Activated naive CD8-positive, alpha-beta T cell treated with anti-CD3 and anti-CD28 coated beads, Interleukin-2, amount 50 U/mL, for 24 hours (primary cell): ENCODE results near the gene CALCA.
A peak's percentile ranks its signal among the peaks of the same experiment; 100 is the strongest.

Experiments used
- ATAC-seq: fragments of 150-1000 bp; cut with Tn5 transposase; one replicate; pipeline ENCODE4 v1.10.0; 2021
- DNase-seq: peaks from one replicate; pipeline ENCODE4 v3.0.0; 2021
- H3K27ac Mint-ChIP-seq: one replicate; pipeline ENCODE4 v1.8.0; 2021; ENCODE audit warnings: mild to moderate bottlenecking, mixed read lengths
- H3K27me3 Mint-ChIP-seq: one replicate; pipeline ENCODE4 v1.8.0; 2021; ENCODE audit warnings: mixed read lengths
- H3K36me3 Mint-ChIP-seq: one replicate; pipeline ENCODE4 v1.8.0; 2021; ENCODE audit warnings: low read depth, mixed read lengths
- H3K4me1 Mint-ChIP-seq: one replicate; pipeline ENCODE4 v1.8.0; 2021; ENCODE audit warnings: mixed read lengths
- H3K4me3 Mint-ChIP-seq: one replicate; pipeline ENCODE4 v1.8.0; 2021; ENCODE audit warnings: mild to moderate bottlenecking, moderate library complexity, mixed read lengths
- H3K9me3 Mint-ChIP-seq: one replicate; pipeline ENCODE4 v1.8.0; 2021; ENCODE audit warnings: mixed read lengths

The CALCA gene

GRCh38 chr11:14972581-14973495 is 687 bp upstream of the CALCA start:
- Mint-ChIP-seq H3K9me3 (no peaks in the 10 kb centered on the region), H3K27ac (no peak overlapping the region), H3K4me3 (peak overlapping the region; percentile 70), H3K36me3 (no peaks in the 10 kb centered on the region), H3K27me3 (peaks cover 80% of the 10 kb centered on the region), H3K4me1 (peaks cover 33% of the 10 kb centered on the region)
- DNase-seq (no peak), ATAC-seq (no peak)

- peak; percentile 81 for DNase-seq
- H3K9me3 Mint-ChIP-seq, result no peaks in the 10 kb centered on the region
- peaks cover 63% of the 10 kb centered on the region for H3K27me3 Mint-ChIP-seq
- H3K27ac Mint-ChIP-seq, result no peak overlapping the region
- no peak overlapping the region for H3K4me3 Mint-ChIP-seq
- no peaks in the 10 kb centered on the region for H3K36me3 Mint-ChIP-seq
- H3K4me1 Mint-ChIP-seq, result peaks cover 25% of the 10 kb centered on the region
- peak; percentile 45 for ATAC-seq
These were observed 2.2 kb downstream of the CALCA start for GRCh38 chr11:14969901-14970323.

- peaks cover 45% of the 10 kb centered on the region for H3K27me3 Mint-ChIP-seq
- H3K4me3 Mint-ChIP-seq, result no peak overlapping the region
- no peak for ATAC-seq
- H3K27ac Mint-ChIP-seq, result no peak overlapping the region
- no peaks in the 10 kb centered on the region for H3K36me3 Mint-ChIP-seq
- DNase-seq, result no peak
- H3K4me1 Mint-ChIP-seq, result peaks cover 3% of the 10 kb centered on the region
- no peaks in the 10 kb centered on the region for H3K9me3 Mint-ChIP-seq
These were observed 4.4 kb downstream of the CALCA start for GRCh38 chr11:14967581-14968243.

- no peak overlapping the region for H3K4me3 Mint-ChIP-seq
- DNase-seq (no peak), ATAC-seq (no peak)
- H3K27me3 Mint-ChIP-seq, result no peaks in the 10 kb centered on the region
- H3K9me3 Mint-ChIP-seq, result no peaks in the 10 kb centered on the region
- H3K36me3 Mint-ChIP-seq, result no peaks in the 10 kb centered on the region
- no peak overlapping the region for H3K27ac Mint-ChIP-seq
- no peaks in the 10 kb centered on the region for H3K4me1 Mint-ChIP-seq
These were observed 16.0 kb downstream of the CALCA start for GRCh38 chr11:14956111-14956510.

- ATAC-seq, result no peak
- no peak for DNase-seq
- H3K27ac Mint-ChIP-seq, result no peak overlapping the region
- no peaks in the 10 kb centered on the region for H3K36me3 Mint-ChIP-seq
- H3K9me3 Mint-ChIP-seq, result no peaks in the 10 kb centered on the region
- no peaks in the 10 kb centered on the region for H3K4me1 Mint-ChIP-seq
- no peak overlapping the region for H3K4me3 Mint-ChIP-seq
- no peaks in the 10 kb centered on the region for H3K27me3 Mint-ChIP-seq
These were observed 17.6 kb downstream of the CALCA start for GRCh38 chr11:14954581-14954980.

- no peak for ATAC-seq
- H3K36me3 Mint-ChIP-seq, result no peaks in the 10 kb centered on the region
- no peaks in the 10 kb centered on the region for H3K4me1 Mint-ChIP-seq
These were observed 18.2 kb downstream of the CALCA start for GRCh38 chr11:14953904-14954303.

GRCh38 chr11:14949437-14950147 is 22.6 kb downstream of the CALCA start:
- ATAC-seq (no peak), DNase-seq (no peak)
- Mint-ChIP-seq H3K27ac (no peak overlapping the region), H3K4me1 (no peaks in the 10 kb centered on the region), H3K27me3 (no peaks in the 10 kb centered on the region), H3K9me3 (no peaks in the 10 kb centered on the region), H3K36me3 (no peaks in the 10 kb centered on the region), H3K4me3 (no peak overlapping the region)

More at GRCh38 chr11:14953904-14954303, 18.2 kb downstream of the CALCA start:
- H3K9me3 Mint-ChIP-seq, result no peaks in the 10 kb centered on the region
- no peak overlapping the region for H3K4me3 Mint-ChIP-seq
- DNase-seq, result no peak
- no peak overlapping the region for H3K27ac Mint-ChIP-seq
- no peaks in the 10 kb centered on the region for H3K27me3 Mint-ChIP-seq

- H3K4me1 Mint-ChIP-seq, result no peaks in the 10 kb centered on the region
- no peaks in the 10 kb centered on the region for H3K9me3 Mint-ChIP-seq
- no peaks in the 10 kb centered on the region for H3K27me3 Mint-ChIP-seq
- H3K4me3 Mint-ChIP-seq, result no peak overlapping the region
- ATAC-seq, result no peak
- H3K27ac Mint-ChIP-seq, result no peak overlapping the region
- no peaks in the 10 kb centered on the region for H3K36me3 Mint-ChIP-seq
- DNase-seq, result no peak
These were observed 29.4 kb downstream of the CALCA start for GRCh38 chr11:14942745-14943144.

GRCh38 chr11:14938936-14939335 is 33.2 kb downstream of the CALCA start:
- ATAC-seq, result no peak
- H3K4me3 Mint-ChIP-seq, result no peak overlapping the region
- H3K4me1 Mint-ChIP-seq, result no peaks in the 10 kb centered on the region
- no peaks in the 10 kb centered on the region for H3K27me3 Mint-ChIP-seq
- no peaks in the 10 kb centered on the region for H3K36me3 Mint-ChIP-seq
- H3K9me3 Mint-ChIP-seq, result no peaks in the 10 kb centered on the region
- no peak for DNase-seq
- no peak overlapping the region for H3K27ac Mint-ChIP-seq

- no peaks in the 10 kb centered on the region for H3K36me3 Mint-ChIP-seq
- H3K27ac Mint-ChIP-seq, result no peak overlapping the region
- H3K9me3 Mint-ChIP-seq, result no peaks in the 10 kb centered on the region
- no peak overlapping the region for H3K4me3 Mint-ChIP-seq
- no peaks in the 10 kb centered on the region for H3K27me3 Mint-ChIP-seq
- no peaks in the 10 kb centered on the region for H3K4me1 Mint-ChIP-seq
- no peak for DNase-seq
- ATAC-seq, result no peak
These were observed 37.4 kb downstream of the CALCA start for GRCh38 chr11:14934641-14935351.

- Mint-ChIP-seq H3K36me3 (peaks cover 7% of the 10 kb centered on the region), H3K4me1 (no peaks in the 10 kb centered on the region), H3K27ac (no peak overlapping the region), H3K9me3 (peaks cover 8% of the 10 kb centered on the region), H3K4me3 (no peak overlapping the region), H3K27me3 (no peaks in the 10 kb centered on the region)
- ATAC-seq (no peak), DNase-seq (no peak)
These were observed 39.7 kb downstream of the CALCA start for GRCh38 chr11:14932447-14932846.

GRCh38 chr11:14930369-14930768 is 41.8 kb downstream of the CALCA start:
- Mint-ChIP-seq H3K4me3 (no peak overlapping the region), H3K36me3 (peaks cover 7% of the 10 kb centered on the region), H3K4me1 (no peaks in the 10 kb centered on the region), H3K27me3 (no peaks in the 10 kb centered on the region), H3K27ac (no peak overlapping the region), H3K9me3 (peaks cover 8% of the 10 kb centered on the region)
- no peak for ATAC-seq
- no peak for DNase-seq

- DNase-seq (no peak), ATAC-seq (no peak)
- H3K9me3 Mint-ChIP-seq, result peaks cover 8% of the 10 kb centered on the region
- no peak overlapping the region for H3K27ac Mint-ChIP-seq
- no peaks in the 10 kb centered on the region for H3K4me1 Mint-ChIP-seq
- H3K27me3 Mint-ChIP-seq, result no peaks in the 10 kb centered on the region
- no peak overlapping the region for H3K4me3 Mint-ChIP-seq
- peaks cover 7% of the 10 kb centered on the region for H3K36me3 Mint-ChIP-seq
These were observed 45.0 kb downstream of the CALCA start for GRCh38 chr11:14927146-14927545.

- ATAC-seq (no peak), DNase-seq (no peak)
- Mint-ChIP-seq H3K4me3 (no peak overlapping the region), H3K4me1 (no peaks in the 10 kb centered on the region), H3K27ac (no peak overlapping the region), H3K9me3 (peaks cover 8% of the 10 kb centered on the region), H3K27me3 (peaks cover 2% of the 10 kb centered on the region), H3K36me3 (peaks cover 5% of the 10 kb centered on the region)
These were observed 47.8 kb downstream of the CALCA start for GRCh38 chr11:14924318-14924717.
